T-helper 9 cell (primary cell): ENCODE data around the gene BCL11A.

ENCODE experiments used
- DNase-seq: peaks from one replicate; pipeline ENCODE4 v3.0.0-alpha.2; 2020

Gene BCL11A

GRCh38 chr2:60456115-60456770 lies 97.2 kb downstream of the BCL11A start:
- DNase-seq, result no peak

- no peak for DNase-seq
Measured at GRCh38 chr2:60453872-60454271, 99.6 kb downstream of the BCL11A start.

GRCh38 chr2:60453301-60453700 lies 100.2 kb downstream of the BCL11A start:
- DNase-seq, result no peak

- no peak for DNase-seq
Measured at GRCh38 chr2:60450488-60450887, 103.0 kb downstream of the BCL11A start.

GRCh38 chr2:60447943-60448342 lies 105.5 kb downstream of the BCL11A start:
- DNase-seq, result no peak

- DNase-seq, result no peak
Measured at GRCh38 chr2:60446413-60447267, 106.8 kb downstream of the BCL11A start.

GRCh38 chr2:60445684-60446179 lies 107.7 kb downstream of the BCL11A start:
- no peak for DNase-seq

GRCh38 chr2:60442608-60443007 lies 110.8 kb downstream of the BCL11A start:
- DNase-seq, result no peak

- no peak for DNase-seq
Measured at GRCh38 chr2:60441800-60442199, 111.7 kb downstream of the BCL11A start.

- DNase-seq, result no peak
Measured at GRCh38 chr2:60440767-60441163, 112.7 kb downstream of the BCL11A start.

GRCh38 chr2:60440079-60440766 lies 113.2 kb downstream of the BCL11A start:
- DNase-seq, result no peak

- DNase-seq, result no peak
Measured at GRCh38 chr2:60439219-60439974, 114.1 kb downstream of the BCL11A start.

GRCh38 chr2:60438653-60439052 lies 114.8 kb downstream of the BCL11A start:
- DNase-seq, result no peak

GRCh38 chr2:60438131-60438530 lies 115.3 kb downstream of the BCL11A start:
- DNase-seq, result no peak

GRCh38 chr2:60437080-60437696 lies 116.3 kb downstream of the BCL11A start:
- DNase-seq, result no peak

- no peak for DNase-seq
Measured at GRCh38 chr2:60433018-60433596, 120.3 kb downstream of the BCL11A start.

GRCh38 chr2:60432035-60432601 lies 121.3 kb downstream of the BCL11A start:
- DNase-seq, result no peak

GRCh38 chr2:60429681-60430080 lies 123.8 kb downstream of the BCL11A start:
- DNase-seq, result no peak

- DNase-seq, result no peak
Measured at GRCh38 chr2:60426880-60427279, 126.6 kb downstream of the BCL11A start.

- no peak for DNase-seq
Measured at GRCh38 chr2:60426341-60426740, 127.1 kb downstream of the BCL11A start.

- no peak for DNase-seq
Measured at GRCh38 chr2:60424233-60424632, 129.2 kb downstream of the BCL11A start.
